ENCODE results near the gene TAF8. TPM values are rescaled to one million over a fixed set of nuclear protein-coding genes. Genes with fewer than 3 reads are reported as not detected.
"Not testable (repeated sequence)": the region's sequence is repeated elsewhere in the genome, so short reads cannot be mapped to it uniquely, and the experiment has no call there.

TAF8 gene
- total RNA-seq (10 to 100 TPM; 30.1 to 34.7 TPM), total RNA-seq (17.6 to 117 (median 71.4) reads per million in 172 experiments)
- 20.0 TPM for polyA plus RNA-seq (2013, experiment 1 of 2)
- polyA plus RNA-seq (2013, experiment 2 of 2): 23.1 TPM

GRCh38 chr6:42050297-42051267, at the start of gene TAF8:
Gene TAF8 (plus strand): TSS chr6:42050524. CDS start chr6:42050542, 18 bp downstream.
- peaks cover 69% of the 10 kb centered on the region for H3K36me3 Mint-ChIP-seq (ENCODE audit: low read depth)
- ChIA-PET CTCF (interaction anchor here (0.6 to 9.9 kb wide), 9 partner anchors 11 to 937 kb away, joined by 3 to 70 read pairs (median 4); partner anchors contain the start of genes BYSL, MED20 and TOMM6), POLR2A (interaction anchor here (0.6 to 13.5 kb wide), 23 partner anchors 8 to 850 kb away, joined by 3 to 168 read pairs (median 4); partner anchors contain the start of genes BYSL, CCND3, MED20 and TOMM6)
- H3K27ac Mint-ChIP-seq: peak within 1 kb of the TSS; percentile 89
- peaks cover 72% of the 10 kb centered on the region for H3K4me1 Mint-ChIP-seq (ENCODE audit: low read depth)
- peak within 1 kb of the TSS; percentile 85 for H3K4me3 ChIP-seq (ENCODE audit: low read length)
- ATAC-seq (ENCODE audit: poor library complexity) (peak; percentile 53), DNase-seq (peak; percentile 78 to 95 (median 84))
- H3K27ac ChIP-seq (ENCODE audit: low read depth in 1 of 2, low read length in 2 of 2): peak within 1 kb of the TSS; percentile 85 to 89
- peaks cover 0 to 3% of the 10 kb centered on the region in 2 experiments for H3K9me3 ChIP-seq (ENCODE audit: control insufficient read depth in 1 of 2, insufficient read depth in 1 of 2, low read length in 2 of 2)
- TF ChIP-seq CTCF (IDR thresholded peaks at IDR 0.05): no peak
- intact Hi-C loops (cut with DNase I, micrococcal nuclease): loop anchor here in 1 of 2 experiments (2.0 to 5.0 kb wide), 3 partner anchors 166 to 1122 kb away; partner anchors contain the start of genes MRPS10 and SRF
- H3K27me3 Mint-ChIP-seq: no peaks in the 10 kb centered on the region
- no peaks in the 10 kb centered on the region for H3K9me3 Mint-ChIP-seq
- peak within 1 kb of the TSS; percentile 96 for H3K4me3 Mint-ChIP-seq
- peaks cover 60% of the 10 kb centered on the region for H3K4me1 ChIP-seq (ENCODE audit: insufficient read depth, low read length)
- H3K36me3 ChIP-seq (ENCODE audit: insufficient read depth, low read length): peaks cover 33% of the 10 kb centered on the region
- no peaks in the 10 kb centered on the region for H3K27me3 ChIP-seq (ENCODE audit: control insufficient read depth in 1 of 2, insufficient read depth in 2 of 2, low read length in 2 of 2)

- ATAC-seq (ENCODE audit: poor library complexity) (no peak), DNase-seq (peak in 1 of 14 experiments; percentile 22)
- Histone ChIP-seq H3K27me3 (ENCODE audit: control insufficient read depth in 1 of 2, insufficient read depth in 2 of 2, low read length in 2 of 2) (no peaks in the 10 kb centered on the region), H3K36me3 (ENCODE audit: insufficient read depth, low read length) (peaks cover 46% of the 10 kb centered on the region), H3K4me1 (ENCODE audit: insufficient read depth, low read length) (peaks cover 22% of the 10 kb centered on the region), H3K9me3 (ENCODE audit: control insufficient read depth in 1 of 2, insufficient read depth in 1 of 2, low read length in 2 of 2) (no peaks in the 10 kb centered on the region), H3K4me3 (ENCODE audit: low read length) (no peak overlapping the region), H3K27ac (ENCODE audit: low read depth in 1 of 2, low read length in 2 of 2) (no peak overlapping the region)
- Mint-ChIP-seq H3K9me3 (no peaks in the 10 kb centered on the region), H3K4me3 (no peak overlapping the region), H3K4me1 (ENCODE audit: low read depth) (peaks cover 40% of the 10 kb centered on the region), H3K27me3 (no peaks in the 10 kb centered on the region), H3K36me3 (ENCODE audit: low read depth) (peaks cover 67% of the 10 kb centered on the region), H3K27ac (peak overlapping the region; percentile 54)
- ChIA-PET CTCF (interaction anchor here (1.7 kb wide), 1 partner anchor 81 kb away, joined by 3 read pairs; the partner anchor contains the start of genes BYSL and MED20), POLR2A (interaction anchor here (0.6 to 1.1 kb wide), 2 partner anchors 10 to 48 kb away, joined by 3 to 4 read pairs; no protein-coding TSS in a partner anchor)
- intact Hi-C loops (cut with DNase I, micrococcal nuclease): no loop called here
- no peak for TF ChIP-seq CTCF (IDR thresholded peaks at IDR 0.05)
Observed at GRCh38 chr6:42001506-42001905, 48.8 kb upstream of the TAF8 start.

- ATAC-seq (ENCODE audit: poor library complexity); H3K27ac ChIP-seq (ENCODE audit: low read depth in 1 of 2, low read length in 2 of 2); H3K27me3 Mint-ChIP-seq; POLR2A ChIA-PET; H3K9me3 Mint-ChIP-seq; intact Hi-C loops (cut with DNase I, micrococcal nuclease); H3K4me3 Mint-ChIP-seq; H3K27me3 ChIP-seq (ENCODE audit: control insufficient read depth in 1 of 2, insufficient read depth in 2 of 2, low read length in 2 of 2); H3K9me3 ChIP-seq (ENCODE audit: control insufficient read depth in 1 of 2, insufficient read depth in 1 of 2, low read length in 2 of 2); H3K4me3 ChIP-seq (ENCODE audit: low read length): not testable (repeated sequence)
- peaks cover 48% of the 10 kb centered on the region for H3K4me1 Mint-ChIP-seq (ENCODE audit: low read depth)
- Histone ChIP-seq H3K36me3 (ENCODE audit: insufficient read depth, low read length) (peaks cover 32% of the 10 kb centered on the region), H3K4me1 (ENCODE audit: insufficient read depth, low read length) (peaks cover 30% of the 10 kb centered on the region)
- CTCF ChIA-PET: interaction anchor here (0.7 to 1.0 kb wide), 2 partner anchors 10 to 83 kb away, joined by 4 to 5 read pairs; partner anchors contain the start of genes BYSL and MED20
- peak overlapping the region; percentile 82 for H3K27ac Mint-ChIP-seq
- H3K36me3 Mint-ChIP-seq (ENCODE audit: low read depth): peaks cover 68% of the 10 kb centered on the region
- peak in 1 of 14 experiments; percentile 8 for DNase-seq
Observed at GRCh38 chr6:42003658-42004057, 46.7 kb upstream of the TAF8 start.
